SK-N-MC (cell line): ENCODE data around the gene LRRC17.

Experiments
- EZH2 ChIP-seq: fragments of 200-600 bp; sonication (generic); IDR thresholded peaks from one replicate; pipeline ENCODE4 v1.6.1; 2017; ENCODE audit warnings: antibody characterized with exemption
- POLR2AphosphoS5 ChIP-seq: IDR thresholded peaks from 2 replicates; pipeline ENCODE4 v1.6.1; 2012; ENCODE audit warnings: mild to moderate bottlenecking, low read depth, low read length, borderline replicate concordance

GRCh38 chr7:102994567-102994966 lies 81.8 kb downstream of the LRRC17 start:
- TF ChIP-seq EZH2: no peak
- no peak for TF ChIP-seq POLR2AphosphoS5
